Osteocyte (in vitro differentiated cells): Measurements from ENCODE around the gene XYLT1. TPM values are rescaled to one million over a fixed set of nuclear protein-coding genes. Genes with fewer than 3 reads are reported as not detected.

Experiments used
- DNase-seq: peaks from one replicate; pipeline ENCODE4 v3.0.0; 2021; ENCODE audit warnings: mixed read lengths; ENCODE audit not compliant: unreplicated experiment; ENCODE audit errors: extremely low spot score
- H3K27ac Mint-ChIP-seq: one replicate; pipeline ENCODE4 v1.8.0; 2021; ENCODE audit warnings: mild to moderate bottlenecking, mixed read lengths; ENCODE audit not compliant: unreplicated experiment
- H3K27me3 Mint-ChIP-seq: one replicate; pipeline ENCODE4 v1.8.0; 2021; ENCODE audit warnings: mixed read lengths; ENCODE audit not compliant: unreplicated experiment
- H3K36me3 Mint-ChIP-seq: one replicate; pipeline ENCODE4 v1.8.0; 2021; ENCODE audit warnings: mixed read lengths; ENCODE audit not compliant: unreplicated experiment
- H3K4me1 Mint-ChIP-seq: one replicate; pipeline ENCODE4 v1.8.0; 2021; ENCODE audit warnings: mixed read lengths; ENCODE audit not compliant: unreplicated experiment
- H3K4me3 Mint-ChIP-seq: one replicate; pipeline ENCODE4 v1.8.0; 2021; ENCODE audit warnings: mild to moderate bottlenecking, moderate library complexity, mixed read lengths; ENCODE audit not compliant: unreplicated experiment
- H3K9me3 Mint-ChIP-seq: one replicate; pipeline ENCODE4 v1.8.0; 2021; ENCODE audit warnings: mixed read lengths; ENCODE audit not compliant: unreplicated experiment
- total RNA-seq: library from RNA; stranded (reverse); gene quantifications from 2 replicates; pipeline ENCODE4 v1.2.1, GENCODE V29; 2021
- TF ChIP-seq, protein P1 (sequence below): fragments of 200-600 bp; sonication (generic); IDR thresholded peaks from 2 replicates; pipeline ENCODE4 v1.5.0; 2021; ENCODE audit warnings: antibody characterized with exemption, mild to moderate bottlenecking, moderate library complexity

The XYLT1 gene
- total RNA-seq, 1 donor from 2014 or later, result 11.1 TPM

GRCh38 chr16:17334096-17334495, 136.7 kb downstream of the XYLT1 start:
- Mint-ChIP-seq H3K4me3 (no peak overlapping the region), H3K36me3 (no peaks in the 10 kb centered on the region), H3K9me3 (no peaks in the 10 kb centered on the region), H3K27me3 (no peaks in the 10 kb centered on the region), H3K27ac (no peak overlapping the region), H3K4me1 (peaks cover 6% of the 10 kb centered on the region)
- TF ChIP-seq, protein P1, sequence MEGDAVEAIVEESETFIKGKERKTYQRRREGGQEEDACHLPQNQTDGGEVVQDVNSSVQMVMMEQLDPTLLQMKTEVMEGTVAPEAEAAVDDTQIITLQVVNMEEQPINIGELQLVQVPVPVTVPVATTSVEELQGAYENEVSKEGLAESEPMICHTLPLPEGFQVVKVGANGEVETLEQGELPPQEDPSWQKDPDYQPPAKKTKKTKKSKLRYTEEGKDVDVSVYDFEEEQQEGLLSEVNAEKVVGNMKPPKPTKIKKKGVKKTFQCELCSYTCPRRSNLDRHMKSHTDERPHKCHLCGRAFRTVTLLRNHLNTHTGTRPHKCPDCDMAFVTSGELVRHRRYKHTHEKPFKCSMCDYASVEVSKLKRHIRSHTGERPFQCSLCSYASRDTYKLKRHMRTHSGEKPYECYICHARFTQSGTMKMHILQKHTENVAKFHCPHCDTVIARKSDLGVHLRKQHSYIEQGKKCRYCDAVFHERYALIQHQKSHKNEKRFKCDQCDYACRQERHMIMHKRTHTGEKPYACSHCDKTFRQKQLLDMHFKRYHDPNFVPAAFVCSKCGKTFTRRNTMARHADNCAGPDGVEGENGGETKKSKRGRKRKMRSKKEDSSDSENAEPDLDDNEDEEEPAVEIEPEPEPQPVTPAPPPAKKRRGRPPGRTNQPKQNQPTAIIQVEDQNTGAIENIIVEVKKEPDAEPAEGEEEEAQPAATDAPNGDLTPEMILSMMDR, result no peak
- no peak for DNase-seq

DNA sequence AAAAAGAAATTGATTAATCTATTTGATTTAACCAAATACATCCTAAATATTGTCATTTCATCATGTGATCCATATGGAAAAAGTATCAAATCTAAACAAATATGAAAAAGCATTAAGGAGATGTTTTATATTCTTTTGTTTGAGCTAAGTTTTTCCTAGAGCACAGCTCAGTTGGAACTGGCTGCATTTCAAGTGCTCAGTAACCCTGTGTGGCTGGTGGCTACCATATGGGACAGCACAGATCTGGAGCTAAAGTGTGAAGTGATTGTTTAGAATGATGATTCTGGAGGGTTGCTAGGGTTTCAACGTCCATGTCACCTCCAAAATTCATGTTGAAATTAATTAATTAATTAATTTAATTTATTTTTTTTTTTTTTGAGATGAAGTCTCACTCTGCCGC, 137.5 kb downstream of the XYLT1 start:
- H3K4me1 Mint-ChIP-seq, result peaks cover 6% of the 10 kb centered on the region
- H3K9me3 Mint-ChIP-seq, result no peaks in the 10 kb centered on the region
- H3K36me3 Mint-ChIP-seq, result no peaks in the 10 kb centered on the region
- H3K4me3 Mint-ChIP-seq, result no peak overlapping the region
- TF ChIP-seq, protein P1, result no peak
- no peak overlapping the region for H3K27ac Mint-ChIP-seq
- no peak for DNase-seq
- no peaks in the 10 kb centered on the region for H3K27me3 Mint-ChIP-seq

DNA sequence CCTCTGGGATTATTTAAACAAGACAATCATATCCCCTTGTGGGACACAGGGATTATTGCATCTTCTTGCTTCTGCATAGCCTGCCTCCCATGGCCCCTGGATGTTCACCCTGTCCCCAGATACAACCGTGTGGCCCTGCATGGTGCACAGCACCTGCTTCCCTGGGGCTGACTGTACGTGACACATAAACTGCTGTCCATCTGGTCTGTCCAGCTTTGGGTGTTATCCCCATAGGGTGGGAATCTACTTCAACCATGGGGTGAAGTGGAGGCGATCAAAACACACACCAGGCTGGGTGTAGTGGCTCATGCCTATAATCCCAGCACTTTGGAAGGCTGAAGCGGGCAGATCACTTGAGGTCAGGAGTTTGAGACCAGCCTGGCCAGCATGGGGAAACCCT, 138.8 kb downstream of the XYLT1 start:
- no peaks in the 10 kb centered on the region for H3K36me3 Mint-ChIP-seq
- no peak for DNase-seq
- TF ChIP-seq, protein P1, result no peak
- no peak overlapping the region for H3K27ac Mint-ChIP-seq
- H3K9me3 Mint-ChIP-seq, result no peaks in the 10 kb centered on the region
- no peak overlapping the region for H3K4me3 Mint-ChIP-seq
- no peaks in the 10 kb centered on the region for H3K27me3 Mint-ChIP-seq
- H3K4me1 Mint-ChIP-seq, result peaks cover 6% of the 10 kb centered on the region

- no peaks in the 10 kb centered on the region for H3K9me3 Mint-ChIP-seq
- peaks cover 4% of the 10 kb centered on the region for H3K4me1 Mint-ChIP-seq
Measured at GRCh38 chr16:17331071-17331607, 139.6 kb downstream of the XYLT1 start.

GRCh38 chr16:17330044-17330443, 140.7 kb downstream of the XYLT1 start:
- H3K4me3 Mint-ChIP-seq, result no peak overlapping the region
- H3K4me1 Mint-ChIP-seq, result no peaks in the 10 kb centered on the region
- TF ChIP-seq, protein P1, result no peak
- H3K36me3 Mint-ChIP-seq, result no peaks in the 10 kb centered on the region
- H3K27me3 Mint-ChIP-seq, result no peaks in the 10 kb centered on the region
- DNase-seq, result no peak
- H3K27ac Mint-ChIP-seq, result no peak overlapping the region
- no peaks in the 10 kb centered on the region for H3K9me3 Mint-ChIP-seq

More at GRCh38 chr16:17331071-17331607, 139.6 kb downstream of the XYLT1 start:
- TF ChIP-seq, protein P1, result no peak
- DNase-seq, result no peak
- no peaks in the 10 kb centered on the region for H3K27me3 Mint-ChIP-seq
- H3K4me3 Mint-ChIP-seq, result no peak overlapping the region
- H3K27ac Mint-ChIP-seq, result no peak overlapping the region
- no peaks in the 10 kb centered on the region for H3K36me3 Mint-ChIP-seq
